BLaER1 (cell line): ENCODE measurements around the gene ALOX15B.

Experiments used
- H3K27ac ChIP-seq: shearing (Covaris generic); formaldehyde crosslinking; 2 replicates; pipeline ENCODE4 v1.8.1; 2022
- H3K27me3 ChIP-seq: shearing (Covaris generic); formaldehyde crosslinking; 2 replicates; pipeline ENCODE4 v1.8.1; 2022
- H3K36me3 ChIP-seq: shearing (Covaris generic); formaldehyde crosslinking; 2 replicates; pipeline ENCODE4 v1.8.1; 2022
- H3K4me1 ChIP-seq: shearing (Covaris generic); formaldehyde crosslinking; 2 replicates; pipeline ENCODE4 v1.8.1; 2022
- H3K4me2 ChIP-seq: shearing (Covaris generic); formaldehyde crosslinking; 2 replicates; pipeline ENCODE4 v1.8.1; 2022
- H3K4me3 ChIP-seq: shearing (Covaris generic); formaldehyde crosslinking; 2 replicates; pipeline ENCODE4 v1.8.1; 2022
- H3K9ac ChIP-seq: shearing (Covaris generic); formaldehyde crosslinking; 2 replicates; pipeline ENCODE4 v1.8.1; 2022
- H3K9me3 ChIP-seq: shearing (Covaris generic); formaldehyde crosslinking; 2 replicates; pipeline ENCODE4 v1.8.1; 2022
- H4K20me1 ChIP-seq: shearing (Covaris generic); formaldehyde crosslinking; 2 replicates; pipeline ENCODE4 v1.8.1; 2022
- Cebpa-rat ChIP-seq: shearing (Covaris generic); IDR thresholded peaks from 2 replicates; pipeline ENCODE4 v1.8.1; 2022

ALOX15B gene

GRCh38 chr17:8048236-8048635 lies 9.4 kb downstream of the ALOX15B start:
- Histone ChIP-seq H3K4me2 (no peak overlapping the region), H3K4me1 (no peaks in the 10 kb centered on the region), H3K27ac (no peak overlapping the region), H3K9me3 (no peaks in the 10 kb centered on the region), H4K20me1 (no peaks in the 10 kb centered on the region), H3K9ac (no peak overlapping the region), H3K27me3 (0 out of 2 replicates have a peak, but pooled peaks cover 4% of the 10 kb centered on the region), H3K4me3 (no peak overlapping the region), H3K36me3 (no peaks in the 10 kb centered on the region)
- TF ChIP-seq Cebpa-rat = no peak

GRCh38 chr17:8048736-8049135 lies 9.9 kb downstream of the ALOX15B start:
- no peaks in the 10 kb centered on the region for H3K36me3 ChIP-seq
- H4K20me1 ChIP-seq = no peaks in the 10 kb centered on the region
- H3K4me3 ChIP-seq = no peak overlapping the region
- H3K9me3 ChIP-seq = no peaks in the 10 kb centered on the region
- no peak for TF ChIP-seq Cebpa-rat
- H3K9ac ChIP-seq = no peak overlapping the region
- H3K27me3 ChIP-seq = 0 out of 2 replicates have a peak, but pooled peaks cover 4% of the 10 kb centered on the region
- no peak overlapping the region for H3K4me2 ChIP-seq
- H3K27ac ChIP-seq = no peak overlapping the region
- no peaks in the 10 kb centered on the region for H3K4me1 ChIP-seq

- no peak overlapping the region for H3K9ac ChIP-seq
- no peak for TF ChIP-seq Cebpa-rat
These were observed 13.0 kb downstream of the ALOX15B start for GRCh38 chr17:8051831-8052230.

GRCh38 chr17:8052256-8053252 lies 13.7 kb downstream of the ALOX15B start:
- Histone ChIP-seq H3K27ac (no peak overlapping the region), H3K4me3 (no peak overlapping the region), H3K4me1 (peaks cover 24% of the 10 kb centered on the region), H3K9ac (no peak overlapping the region), H3K9me3 (no peaks in the 10 kb centered on the region), H3K27me3 (no peaks in the 10 kb centered on the region), H4K20me1 (no peaks in the 10 kb centered on the region), H3K36me3 (no peaks in the 10 kb centered on the region), H3K4me2 (no peak overlapping the region)
- no peak for TF ChIP-seq Cebpa-rat

More at GRCh38 chr17:8051831-8052230, 13.0 kb downstream of the ALOX15B start:
- Histone ChIP-seq H4K20me1 (no peaks in the 10 kb centered on the region), H3K27ac (no peak overlapping the region), H3K36me3 (no peaks in the 10 kb centered on the region), H3K4me2 (no peak overlapping the region), H3K4me3 (no peak overlapping the region), H3K9me3 (no peaks in the 10 kb centered on the region), H3K4me1 (peaks cover 17% of the 10 kb centered on the region), H3K27me3 (no peaks in the 10 kb centered on the region)

DNA sequence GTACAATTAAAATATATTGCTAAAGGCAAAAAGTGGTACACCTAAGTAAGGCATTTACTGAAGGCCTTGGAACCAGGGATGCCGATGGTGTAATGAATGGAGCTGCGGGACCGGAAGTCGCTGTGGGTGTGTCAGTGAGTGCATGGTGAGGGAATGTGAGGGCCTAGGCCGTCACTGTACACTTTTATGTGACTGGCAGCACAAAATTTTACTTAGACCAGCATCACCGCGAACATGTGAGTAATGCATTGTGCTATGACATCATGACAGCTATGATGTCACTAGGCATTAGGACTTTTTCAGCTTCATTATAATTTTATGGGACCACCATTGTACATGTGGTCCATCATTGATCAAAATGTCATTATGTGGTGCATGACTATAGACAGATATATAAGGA lies 14.7 kb downstream of the ALOX15B start:
- Histone ChIP-seq H3K27me3 (no peaks in the 10 kb centered on the region), H3K36me3 (no peaks in the 10 kb centered on the region), H3K4me2 (no peak overlapping the region), H3K27ac (no peak overlapping the region), H3K9ac (no peak overlapping the region), H4K20me1 (no peaks in the 10 kb centered on the region), H3K9me3 (no peaks in the 10 kb centered on the region), H3K4me1 (peaks cover 35% of the 10 kb centered on the region), H3K4me3 (no peak overlapping the region)
- no peak for TF ChIP-seq Cebpa-rat

GRCh38 chr17:8055851-8056231 lies 17.0 kb downstream of the ALOX15B start:
- Histone ChIP-seq H3K4me1 (peaks cover 50% of the 10 kb centered on the region), H3K27ac (peak overlapping the region; percentile 54), H4K20me1 (no peaks in the 10 kb centered on the region), H3K9me3 (no peaks in the 10 kb centered on the region), H3K4me2 (peak overlapping the region; percentile 85), H3K27me3 (peaks cover 13% of the 10 kb centered on the region), H3K4me3 (no peak overlapping the region), H3K9ac (no peak overlapping the region; the same call in 1 of the 2 replicates), H3K36me3 (no peaks in the 10 kb centered on the region)
- TF ChIP-seq Cebpa-rat = no peak

DNA sequence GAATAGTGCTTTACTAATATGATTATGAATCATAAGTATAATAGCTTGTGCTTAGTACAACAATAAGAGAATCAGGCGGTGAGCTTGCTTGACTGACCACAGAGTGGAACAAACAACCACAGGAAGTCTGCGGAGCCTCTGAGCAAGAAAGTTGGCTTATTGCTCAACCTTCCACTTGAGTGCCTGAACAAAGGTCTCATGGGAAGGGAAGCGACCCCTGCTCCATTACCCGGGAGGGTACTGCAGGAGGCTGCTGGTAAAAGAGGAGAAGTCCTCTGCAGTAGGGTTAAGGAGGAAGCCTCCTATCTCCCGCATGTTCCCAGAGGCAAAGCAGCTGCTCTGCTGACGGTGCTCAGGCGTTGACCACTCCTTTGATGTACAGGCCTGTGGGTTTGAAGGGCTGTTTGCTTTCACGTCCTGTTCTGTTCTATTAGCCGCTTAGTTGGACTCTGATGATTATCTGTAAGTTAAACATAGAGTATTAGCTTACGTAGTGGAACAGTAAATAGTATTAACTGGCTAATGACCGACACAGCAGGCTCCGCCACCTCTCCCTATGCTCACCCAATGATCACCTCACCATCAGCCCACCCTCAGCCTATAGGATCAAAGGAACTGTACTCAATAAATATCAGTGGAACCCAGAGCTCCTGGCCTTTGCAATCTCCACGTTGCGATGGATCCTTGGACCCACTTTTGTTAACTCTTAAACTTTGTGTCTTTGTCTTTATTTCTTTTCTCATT lies 17.5 kb downstream of the ALOX15B start:
- Histone ChIP-seq H3K4me2 (peak overlapping the region; percentile 85), H3K27me3 (peaks cover 19% of the 10 kb centered on the region), H3K27ac (peak overlapping the region; percentile 54), H3K36me3 (no peaks in the 10 kb centered on the region), H4K20me1 (no peaks in the 10 kb centered on the region), H3K9me3 (no peaks in the 10 kb centered on the region), H3K4me1 (peaks cover 50% of the 10 kb centered on the region), H3K9ac (peak overlapping the region; percentile 50; the same call in 1 of the 2 replicates), H3K4me3 (peak overlapping the region; percentile 31; the same call in 1 of the 2 replicates)
- peak; percentile 100 for TF ChIP-seq Cebpa-rat

- Histone ChIP-seq H3K4me2 (peak overlapping the region; percentile 85), H3K27me3 (peaks cover 26% of the 10 kb centered on the region), H3K4me1 (peaks cover 50% of the 10 kb centered on the region), H4K20me1 (no peaks in the 10 kb centered on the region), H3K4me3 (no peak overlapping the region), H3K9me3 (no peaks in the 10 kb centered on the region), H3K36me3 (no peaks in the 10 kb centered on the region), H3K27ac (no peak overlapping the region), H3K9ac (0 out of 2 replicates have a peak overlapping the region, but pooled peaks have one; percentile 50)
- no peak for TF ChIP-seq Cebpa-rat
These were observed 18.2 kb downstream of the ALOX15B start for GRCh38 chr17:8056976-8057625.

GRCh38 chr17:8057691-8058114 lies 18.8 kb downstream of the ALOX15B start:
- Histone ChIP-seq H3K4me2 (peak overlapping the region; percentile 85), H3K27ac (no peak overlapping the region), H3K27me3 (peaks cover 32% of the 10 kb centered on the region), H3K9me3 (no peaks in the 10 kb centered on the region), H3K36me3 (no peaks in the 10 kb centered on the region), H4K20me1 (no peaks in the 10 kb centered on the region), H3K9ac (no peak overlapping the region), H3K4me1 (peaks cover 50% of the 10 kb centered on the region), H3K4me3 (no peak overlapping the region)
- no peak for TF ChIP-seq Cebpa-rat
